Keratinocyte (primary cell): ENCODE data around the gene OIT3. TPM values are rescaled to one million over a fixed set of nuclear protein-coding genes. Genes with fewer than 3 reads are reported as not detected.

Experiments
- DNase-seq: peaks from one replicate; pipeline ENCODE4 v3.0.0-alpha.2; 2011; ENCODE audit warnings: low read depth, missing footprints, low spot score
- FAIRE-seq: peaks from 2 replicates; lab custom pipeline; 2011; peaks lifted over from hg19 to GRCh38; lab: Jason Lieb, UNC
- H2AFZ ChIP-seq: 2 replicates; pipeline ENCODE4 v1.6.0; 2012; ENCODE audit warnings: low read length, control low read depth, inconsistent platforms; ENCODE audit not compliant: control insufficient read depth
- H3K27ac ChIP-seq: 2 replicates; pipeline ENCODE4 v1.5.1; 2011; ENCODE audit warnings: low read length; ENCODE audit not compliant: control insufficient read depth, insufficient read depth
- H3K27me3 ChIP-seq: 3 replicates; pipeline ENCODE4 v1.6.0; 2011; ENCODE audit warnings: low read length; ENCODE audit not compliant: control insufficient read depth, insufficient read depth; ENCODE audit errors: extremely low read depth
- H3K36me3 ChIP-seq, 2 experiments: 2 replicates in 1 of 2; 3 replicates in 1 of 2; pipeline ENCODE4 v1.5.1; 2011; ENCODE audit warnings: low read length in 2 of 2, mild to moderate bottlenecking in 1 of 2; ENCODE audit not compliant: control insufficient read depth in 2 of 2, insufficient read depth in 2 of 2; ENCODE audit errors: extremely low read depth in 1 of 2
- H3K4me1 ChIP-seq: 3 replicates; pipeline ENCODE4 v1.5.1; 2011; ENCODE audit warnings: low read length; ENCODE audit not compliant: control insufficient read depth, insufficient read depth; ENCODE audit errors: extremely low read depth
- H3K4me2 ChIP-seq: 3 replicates; pipeline ENCODE4 v1.6.0; 2011; ENCODE audit warnings: low read depth, low read length; ENCODE audit not compliant: control insufficient read depth, insufficient read depth; ENCODE audit errors: extremely low read depth
- H3K4me3 ChIP-seq, 3 experiments: fragments of 200-600 bp in 1 of 3; sonication (generic) in 1 of 3; 2 replicates in 2 of 3; 3 replicates in 1 of 3; pipeline ENCODE4 v1.5.1; 2011 to 2016; ENCODE audit warnings: low read length in 3 of 3, mild to moderate bottlenecking in 3 of 3, control low read depth in 2 of 3, inconsistent platforms in 1 of 3, low read depth in 1 of 3, mixed read lengths in 1 of 3, mixed run types in 1 of 3, moderate library complexity in 1 of 3; ENCODE audit not compliant: control insufficient read depth in 2 of 3, insufficient read depth in 2 of 3; ENCODE audit errors: extremely low read depth in 1 of 3
- H3K79me2 ChIP-seq: 2 replicates; pipeline ENCODE4 v1.6.0; 2012; ENCODE audit warnings: low read length; ENCODE audit not compliant: control insufficient read depth, insufficient read depth
- H3K9ac ChIP-seq: 3 replicates; pipeline ENCODE4 v1.6.0; 2011; ENCODE audit warnings: low read length; ENCODE audit not compliant: control insufficient read depth, insufficient read depth; ENCODE audit errors: extremely low read depth
- H3K9me1 ChIP-seq: 3 replicates; pipeline ENCODE4 v1.6.0; 2011; ENCODE audit warnings: low read length; ENCODE audit not compliant: control insufficient read depth, insufficient read depth; ENCODE audit errors: extremely low read depth
- H3K9me3 ChIP-seq: 2 replicates; pipeline ENCODE4 v1.5.1; 2012; ENCODE audit warnings: low read depth, low read length; ENCODE audit not compliant: control insufficient read depth
- H4K20me1 ChIP-seq: 3 replicates; pipeline ENCODE4 v1.6.0; 2011; ENCODE audit warnings: low read length; ENCODE audit not compliant: control insufficient read depth, insufficient read depth; ENCODE audit errors: extremely low read depth
- CTCF ChIP-seq, 3 experiments: IDR thresholded peaks in 1 of 3; conservative IDR thresholded peaks in 1 of 3; optimal IDR thresholded peaks in 1 of 3; 2 replicates in 2 of 3; 3 replicates in 1 of 3; pipeline versions ENCODE3 to v1.5.1; 2011; ENCODE audit warnings: low read length in 3 of 3, mild to moderate bottlenecking in 3 of 3, moderate library complexity in 2 of 3, control low read depth in 1 of 3, inconsistent platforms in 1 of 3; ENCODE audit not compliant: insufficient read depth in 2 of 3; ENCODE audit errors: extremely low read depth in 1 of 3
- EZH2 ChIP-seq: IDR thresholded peaks from one replicate; pipeline ENCODE4 v1.6.1; 2012; ENCODE audit warnings: inconsistent platforms, mild to moderate bottlenecking, low read length, moderate library complexity
- dilution Hi-C: fragments of 300-500 bp; cut with MboI; formaldehyde crosslinking; loops from one replicate; pipeline ENCODE4 v1.7.0; 2020; ENCODE audit warnings: low sequenced_read_pairs; ENCODE audit not compliant: extremely low pct_ligation_motif_present
- polyA plus RNA-seq, 5 experiments: library from polyadenylated mRNA; depleted of rRNA in 3 of 5; stranded (reverse) in 3 of 5; stranded (forward) in 1 of 5; unstranded in 1 of 5; fragments of >200 nt; gene quantifications; 1 replicate in 1 of 5; 2 replicates in 3 of 5; 3 replicates in 1 of 5; pipeline versions ENCODE4 v1.2.1 to v1.2.3, GENCODE V29; 2011 to 2012; ENCODE audit warnings: missing spikeins in 2 of 5, low read depth in 1 of 5, low replicate concordance in 1 of 5

The OIT3 gene
- polyA plus RNA-seq, 1 donor (not counting 4 experiments of a cell fraction or from before 2014, with no cell fraction given) = 0.05 TPM

- H3K4me1 ChIP-seq = peaks cover 14% of the 10 kb centered on the region
- no peaks in the 10 kb centered on the region for H4K20me1 ChIP-seq
- no peak overlapping the region for H3K9ac ChIP-seq
- DNase-seq = no peak
- no peak overlapping the region for H3K4me3 ChIP-seq
- TF ChIP-seq CTCF (optimal IDR thresholded peaks at IDR 0.05 in 1 of 3, IDR thresholded peaks at IDR 0.05 in 1 of 3, conservative IDR thresholded peaks at IDR 0.05 in 1 of 3; ENCODE audit: extremely low read depth in 1 of 3, insufficient read depth in 2 of 3, low read length in 3 of 3) = no peak
- TF ChIP-seq EZH2 = no peak
- H3K4me2 ChIP-seq = no peak overlapping the region
- H3K36me3 ChIP-seq = peaks cover 0 to 1% of the 10 kb centered on the region in 2 experiments
- peaks cover 2% of the 10 kb centered on the region for H3K9me3 ChIP-seq
- no peaks in the 10 kb centered on the region for H3K9me1 ChIP-seq
- no peak overlapping the region for H3K27ac ChIP-seq
- no peak for FAIRE-seq
- H3K27me3 ChIP-seq = no peaks in the 10 kb centered on the region
- dilution Hi-C loops = no loop called here
- peaks cover 4% of the 10 kb centered on the region for H3K79me2 ChIP-seq
- H2AFZ ChIP-seq = no peak overlapping the region
Measured at GRCh38 chr10:72851509-72851908, 42.0 kb upstream of the OIT3 start.

- FAIRE-seq = no peak
- Histone ChIP-seq H3K79me2 (no peaks in the 10 kb centered on the region), H2AFZ (no peak overlapping the region), H3K9me3 (peaks cover 2% of the 10 kb centered on the region), H3K27ac (no peak overlapping the region), H4K20me1 (no peaks in the 10 kb centered on the region), H3K27me3 (no peaks in the 10 kb centered on the region), H3K4me1 (peaks cover 4% of the 10 kb centered on the region), H3K9ac (no peak overlapping the region), H3K9me1 (no peaks in the 10 kb centered on the region), H3K4me3 (no peak overlapping the region), H3K4me2 (no peak overlapping the region), H3K36me3 (peaks cover 0 to 1% of the 10 kb centered on the region in 2 experiments)
- no peak for TF ChIP-seq EZH2
- dilution Hi-C loops = no loop called here
- no peak for DNase-seq
Measured at GRCh38 chr10:72852508-72852907, 41.0 kb upstream of the OIT3 start.

- H3K4me2 ChIP-seq = no peak overlapping the region
- FAIRE-seq (no peak), DNase-seq (no peak)
- no peak overlapping the region for H2AFZ ChIP-seq
- no peaks in the 10 kb centered on the region for H3K79me2 ChIP-seq
- H3K9me1 ChIP-seq = no peaks in the 10 kb centered on the region
- no peak overlapping the region for H3K4me3 ChIP-seq
- H3K4me1 ChIP-seq = no peaks in the 10 kb centered on the region
- H3K9ac ChIP-seq = no peak overlapping the region
- TF ChIP-seq CTCF (optimal IDR thresholded peaks at IDR 0.05 in 1 of 3, IDR thresholded peaks at IDR 0.05 in 1 of 3, conservative IDR thresholded peaks at IDR 0.05 in 1 of 3; ENCODE audit: extremely low read depth in 1 of 3, insufficient read depth in 2 of 3, low read length in 3 of 3) (no peak), EZH2 (no peak)
- dilution Hi-C loops = no loop called here
- peaks cover 2% of the 10 kb centered on the region for H3K9me3 ChIP-seq
- H3K36me3 ChIP-seq = peaks cover 0 to 5% of the 10 kb centered on the region in 2 experiments
- no peaks in the 10 kb centered on the region for H3K27me3 ChIP-seq
- H4K20me1 ChIP-seq = no peaks in the 10 kb centered on the region
- H3K27ac ChIP-seq = no peak overlapping the region
Measured at GRCh38 chr10:72855129-72855528, 38.4 kb upstream of the OIT3 start.
